Measurements from ENCODE around the gene TFPI.
"Not testable (repeated sequence)": the region's sequence is repeated elsewhere in the genome, so short reads cannot be mapped to it uniquely, and the experiment has no call there.

TFPI gene

DNA sequence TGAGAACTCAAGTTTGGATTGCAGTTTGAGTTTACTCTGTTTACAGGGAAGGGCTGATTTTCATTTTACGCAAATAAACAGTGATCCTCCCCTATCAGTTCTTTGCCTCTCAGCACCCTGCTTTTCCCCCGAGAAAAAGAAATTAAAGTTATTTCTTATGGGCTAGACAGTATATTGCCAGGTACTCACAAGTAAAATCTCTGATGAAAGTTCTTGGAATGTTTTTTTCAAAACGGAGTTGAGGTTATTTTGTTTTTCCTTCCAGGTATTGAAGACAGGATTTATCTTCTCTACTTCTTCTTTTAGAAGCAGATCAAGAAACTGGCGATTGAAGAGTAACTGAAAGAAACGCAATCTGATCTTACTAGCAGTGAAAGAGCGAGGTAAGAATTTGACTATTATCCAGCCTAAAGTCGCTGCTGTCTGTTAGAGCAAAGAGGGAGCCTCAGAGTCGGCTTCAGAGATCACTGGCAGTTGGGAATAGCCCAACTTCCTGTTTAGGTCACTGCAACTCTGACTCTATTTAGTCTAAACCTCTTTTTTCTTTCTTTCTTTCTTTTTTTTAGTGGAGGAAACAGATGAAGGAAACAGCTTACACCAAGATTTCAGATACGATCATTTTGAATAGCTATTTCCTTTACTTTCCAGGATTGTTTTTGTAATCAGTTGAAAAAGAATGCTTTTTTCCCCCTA, at the start of gene TFPI:
TSS of gene TFPI (minus strand) at position 425 of the 693 bp plus-strand sequence. CDS start 50,667 bp downstream, outside the sequence.
- no peak for DNase-seq

DNA sequence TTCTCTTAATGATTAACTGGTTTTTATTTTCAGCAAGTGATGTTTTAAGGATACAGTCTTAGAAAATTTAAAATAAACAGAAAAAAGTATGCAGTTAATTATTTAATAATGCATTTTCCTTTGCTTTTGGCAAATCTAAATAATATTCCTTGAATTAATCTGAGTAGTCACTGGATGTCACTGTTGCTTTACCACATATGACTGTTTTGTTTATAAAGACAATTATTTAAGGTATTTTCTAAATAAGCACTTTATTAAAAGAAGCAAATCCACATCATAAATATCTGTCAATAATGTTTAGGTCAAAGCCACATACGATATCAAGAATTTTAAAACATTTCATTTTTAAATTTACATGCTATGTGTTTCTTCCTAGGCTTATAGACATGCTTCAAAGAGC, 40.6 kb upstream of the TFPI start:
- DNase-seq: no peak

DNA sequence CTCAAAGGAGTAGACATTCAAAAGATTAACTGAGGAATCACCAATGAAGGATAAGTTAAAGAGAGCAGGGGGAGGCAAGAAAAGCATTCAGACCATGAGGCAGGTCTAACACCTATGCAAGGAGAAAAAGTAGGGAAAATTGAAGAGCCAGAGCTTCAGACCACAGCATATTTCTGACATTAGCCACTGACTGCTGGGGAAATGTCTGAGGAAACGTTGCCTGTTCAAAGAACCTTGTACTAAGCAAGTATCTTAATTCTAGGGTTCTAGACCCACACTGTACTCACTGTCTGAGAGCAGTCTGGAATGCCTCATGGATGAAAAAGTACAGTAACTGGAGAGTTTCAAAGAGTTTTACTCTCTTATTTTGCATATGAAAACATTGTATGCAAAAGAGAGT, 39.5 kb upstream of the TFPI start:
- DNase-seq: no peak

DNA sequence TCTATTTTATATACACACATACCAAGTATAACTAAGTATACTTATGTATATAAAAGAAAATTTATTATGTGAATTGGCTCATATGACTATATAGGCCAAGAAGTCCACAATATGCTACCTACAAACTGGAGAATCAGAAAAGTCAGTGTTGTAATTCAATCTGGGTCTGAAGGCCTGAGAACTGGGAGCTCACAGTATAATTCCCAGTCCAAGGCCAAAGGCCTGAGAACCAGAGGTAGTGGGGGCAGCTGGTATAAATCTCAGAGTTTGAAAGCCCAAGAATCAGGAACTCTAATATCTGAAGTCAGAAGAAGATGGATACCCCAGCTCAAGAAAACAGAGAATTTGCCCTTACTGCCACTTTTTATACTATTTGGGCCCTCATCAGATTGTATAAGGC, 38.9 kb upstream of the TFPI start:
- DNase-seq: no peak

DNA sequence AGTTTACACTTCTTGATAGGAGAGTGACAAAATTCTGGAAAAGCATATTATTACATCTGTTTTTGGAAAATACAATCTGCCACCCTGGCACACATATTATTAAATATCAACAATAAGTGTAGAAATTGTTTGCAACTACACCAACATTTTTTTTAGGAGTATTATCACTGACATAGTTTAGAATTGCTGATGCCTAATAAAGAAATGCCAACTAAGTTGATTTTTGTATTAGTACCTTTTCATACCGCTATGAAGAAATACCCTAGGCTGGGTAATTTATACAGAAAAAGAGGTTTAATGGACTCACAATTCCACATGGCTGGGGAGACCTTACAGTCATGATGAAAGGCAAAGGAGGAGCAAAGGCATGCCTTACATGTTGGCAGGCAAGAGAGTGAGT, 35.9 kb upstream of the TFPI start:
- DNase-seq: no peak

DNA sequence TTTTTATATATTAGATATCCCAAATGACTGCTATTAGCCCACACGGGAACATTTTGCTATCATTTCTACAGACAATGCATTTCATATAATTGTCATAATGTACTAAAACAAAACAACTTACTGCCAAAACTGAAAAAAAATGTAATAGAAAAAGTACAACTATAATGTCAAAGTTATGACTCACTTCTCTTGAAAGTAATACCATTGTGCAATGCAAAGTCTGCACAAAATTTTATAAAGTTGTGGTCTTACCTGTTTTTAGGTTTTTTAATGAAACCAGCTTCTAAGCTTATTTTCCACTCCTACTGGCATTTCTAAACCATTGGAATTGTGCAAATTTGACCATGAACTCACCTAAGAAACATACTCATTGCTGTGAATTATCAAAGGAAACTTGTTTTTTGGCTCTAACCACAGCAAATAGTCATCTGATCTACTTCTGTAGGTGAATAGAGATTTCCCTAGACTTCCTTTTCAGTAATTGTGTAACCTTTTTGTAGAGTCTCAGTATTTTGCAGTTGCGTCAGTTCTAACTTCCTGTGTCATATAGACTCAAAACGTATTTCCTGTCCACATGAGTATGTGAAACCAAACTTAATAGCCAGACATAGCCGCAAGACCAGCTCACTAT, 31.9 kb upstream of the TFPI start:
- DNase-seq: no peak

DNA sequence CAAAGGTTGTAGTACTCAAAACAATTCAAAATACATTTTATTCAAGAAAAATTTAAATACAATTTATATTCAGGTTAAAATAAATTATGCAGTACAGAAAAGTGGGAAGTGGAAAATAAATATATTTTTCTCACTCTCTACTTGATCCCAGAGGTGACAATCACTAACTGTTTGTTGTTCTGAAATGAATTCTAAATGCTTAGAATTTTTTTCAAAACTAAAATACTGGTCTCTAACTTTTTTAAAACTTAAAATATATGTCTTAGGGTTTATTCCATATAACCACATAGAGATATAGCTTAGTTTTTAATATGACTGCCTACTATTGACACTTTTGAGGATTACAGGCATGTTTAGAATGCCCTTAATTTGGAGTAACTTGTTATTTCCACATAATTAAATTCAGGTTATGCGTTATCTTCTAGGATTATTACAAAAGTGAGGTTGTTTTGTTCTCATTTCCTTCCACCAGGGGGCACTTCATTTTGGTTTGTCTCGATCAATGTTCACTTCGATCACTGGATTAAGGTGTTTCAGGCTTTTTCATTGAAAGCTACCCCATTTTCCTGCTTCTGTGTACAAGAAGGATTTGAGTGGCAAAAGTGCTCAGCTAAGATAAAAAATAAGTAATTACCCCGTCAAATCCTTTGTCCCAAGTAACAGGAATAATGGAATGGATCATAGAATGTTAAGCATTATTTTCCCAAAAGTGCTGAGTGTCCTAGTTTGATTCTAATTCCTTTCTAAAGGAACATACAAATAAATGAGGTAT, 27.1 kb upstream of the TFPI start:
- peak; percentile 33 for DNase-seq

DNA sequence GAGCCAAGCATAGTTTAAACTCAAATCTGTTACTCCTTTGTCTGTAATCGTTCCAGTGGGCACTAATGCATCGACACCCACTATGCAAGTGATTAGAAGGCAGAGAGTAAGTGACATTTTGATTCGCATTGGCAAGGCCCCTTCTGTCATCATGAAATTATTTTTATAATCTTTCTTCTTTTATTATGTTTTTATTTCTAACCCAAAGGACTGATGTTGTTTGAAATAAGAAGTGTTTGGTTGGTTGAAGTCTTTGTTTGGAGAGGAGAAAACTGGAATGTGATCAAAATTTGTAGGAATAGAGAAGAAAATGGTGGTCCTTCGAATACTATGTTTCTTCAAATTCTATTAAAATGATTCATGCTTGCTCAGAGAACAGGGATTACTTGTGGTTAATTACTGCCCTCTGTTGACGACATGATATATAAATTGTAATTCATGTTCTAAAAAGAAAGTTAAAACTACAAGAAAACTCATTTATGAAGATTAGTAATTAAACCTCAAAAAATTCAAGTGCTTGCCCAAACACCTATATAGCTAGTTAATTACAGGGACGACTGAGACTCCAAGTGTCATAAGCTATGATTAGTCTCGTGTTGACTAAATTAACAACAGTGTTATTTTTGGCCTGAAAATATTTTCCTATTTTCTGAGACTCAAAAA, 26.4 kb upstream of the TFPI start:
- DNase-seq: peak; percentile 62

DNA sequence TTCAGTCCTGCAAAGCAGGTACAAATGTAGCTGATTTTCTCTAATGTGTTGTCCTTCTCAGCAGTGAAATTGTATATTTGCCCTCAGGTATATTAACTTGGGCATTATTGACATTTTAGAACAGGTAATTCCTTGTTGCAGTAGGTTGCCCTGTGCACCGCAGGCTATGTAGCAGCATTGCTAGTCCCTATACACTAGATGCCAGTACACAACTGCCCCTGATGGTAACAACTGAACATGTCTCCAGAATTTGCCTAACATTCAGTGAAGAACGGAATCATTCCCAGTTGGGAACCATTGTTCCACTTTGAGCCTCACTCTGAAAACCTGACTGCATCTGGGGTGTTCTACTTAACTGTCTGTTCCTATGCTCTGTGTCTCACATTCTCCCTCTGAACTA, 23.1 kb upstream of the TFPI start:
- DNase-seq: no peak

DNA sequence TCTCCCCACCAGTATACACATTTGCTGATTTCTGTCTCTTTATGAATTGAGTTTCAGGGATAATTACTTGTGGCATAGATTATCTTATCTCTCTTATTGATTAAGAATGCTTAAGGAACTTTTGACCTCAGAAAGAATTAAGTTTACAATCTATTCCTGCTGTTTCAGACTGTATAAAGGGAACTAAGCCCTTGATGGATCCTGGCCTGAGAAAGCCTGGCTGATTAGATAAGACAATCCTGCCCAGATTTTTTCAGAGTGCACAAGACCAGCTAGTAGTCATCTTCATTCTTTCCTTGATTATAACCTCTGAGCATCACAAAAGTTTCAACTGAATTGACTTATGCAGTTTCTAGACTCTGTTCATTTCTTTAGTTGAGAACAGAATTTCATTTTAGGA, 22.7 kb upstream of the TFPI start:
- DNase-seq: no peak

DNA sequence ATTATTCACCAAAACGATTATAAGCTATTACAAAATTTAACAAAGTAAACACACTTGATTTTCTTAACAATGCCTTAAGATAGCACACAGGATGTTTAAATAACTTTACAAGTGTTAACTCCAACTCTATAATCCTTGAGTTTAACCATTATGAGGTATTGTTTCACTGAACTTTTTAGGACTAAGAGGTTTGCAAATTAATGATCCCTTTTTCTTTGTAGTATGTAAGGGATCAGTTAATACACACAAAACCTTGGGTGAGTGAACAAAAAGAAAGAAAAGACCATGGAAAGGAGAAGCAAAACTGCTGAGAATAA, 21.5 kb upstream of the TFPI start:
- no peak for DNase-seq

DNA sequence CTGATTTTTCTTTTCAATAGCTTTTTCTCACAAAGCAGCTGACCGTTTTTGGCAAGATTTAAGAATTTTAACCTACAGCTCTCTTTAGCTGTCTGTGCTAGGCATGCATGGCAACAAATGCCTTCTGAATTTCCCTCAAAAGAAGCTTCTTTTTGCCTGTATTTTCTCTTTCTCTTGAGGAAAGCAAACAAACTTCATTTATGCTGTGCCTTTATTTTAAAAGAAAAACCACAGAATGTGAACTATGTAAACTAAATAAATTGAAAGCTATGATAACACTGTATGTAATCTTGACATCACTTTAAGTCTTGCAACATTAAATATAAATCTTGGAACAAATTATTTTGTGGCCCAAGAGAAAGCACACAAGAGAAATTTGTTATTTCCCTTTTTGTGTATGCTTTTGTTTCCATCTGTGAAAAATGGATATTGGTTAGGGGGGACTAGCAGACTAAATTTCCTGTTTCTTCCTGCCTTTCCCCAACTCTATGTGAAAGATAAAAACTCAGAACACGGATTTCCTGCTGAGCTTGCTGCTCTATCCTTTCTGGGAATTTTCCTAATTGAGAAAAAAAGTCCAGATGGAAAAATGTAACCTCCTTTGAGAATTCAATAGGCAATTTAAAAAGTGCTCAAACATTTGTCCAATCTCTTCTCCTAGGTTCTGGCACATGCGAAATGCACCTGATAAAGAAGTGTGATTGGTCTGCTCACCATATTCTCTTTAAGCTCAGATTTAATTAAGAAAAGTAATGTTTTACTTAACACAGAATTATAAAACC, 20.9 kb upstream of the TFPI start:
- DNase-seq: no peak

DNA sequence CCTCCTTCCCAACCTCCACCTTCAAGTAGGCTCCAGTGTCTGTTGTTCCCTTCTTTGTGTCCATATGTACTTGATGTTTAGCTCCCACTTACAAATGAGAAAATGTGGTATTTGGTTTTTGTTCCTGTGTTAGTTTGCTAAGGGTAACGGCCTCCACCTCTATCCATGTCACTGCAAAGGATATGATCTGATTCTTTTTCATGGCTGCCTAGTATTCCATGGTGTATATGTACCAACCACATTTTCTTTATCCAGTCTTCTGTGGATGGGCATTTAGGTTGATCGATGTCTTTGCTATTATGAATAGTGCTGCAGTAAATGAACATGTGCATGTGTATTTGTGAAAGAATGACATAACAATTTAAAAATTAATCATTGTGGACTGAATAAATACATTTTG, 19.5 kb upstream of the TFPI start:
- DNase-seq: no peak

DNA sequence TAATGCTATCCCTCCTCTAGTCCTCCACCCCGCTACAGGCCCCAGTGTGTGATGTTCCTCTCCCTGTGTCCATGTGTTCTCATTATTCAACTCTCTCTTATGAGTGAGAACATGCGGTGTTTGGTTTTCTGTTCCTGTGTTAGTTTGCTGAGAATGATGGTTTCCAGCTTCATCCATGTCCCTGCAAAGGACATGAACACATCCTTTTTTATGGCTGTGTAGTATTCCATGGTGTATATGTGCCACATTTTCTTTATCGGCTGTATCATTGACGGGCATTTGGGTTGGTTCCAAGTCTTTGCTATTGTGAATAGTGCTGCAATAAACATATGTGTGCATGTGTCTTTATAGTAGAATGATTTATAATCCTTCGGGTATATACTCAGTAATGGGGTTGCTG, 17.8 kb upstream of the TFPI start:
- not testable (repeated sequence) for DNase-seq

DNA sequence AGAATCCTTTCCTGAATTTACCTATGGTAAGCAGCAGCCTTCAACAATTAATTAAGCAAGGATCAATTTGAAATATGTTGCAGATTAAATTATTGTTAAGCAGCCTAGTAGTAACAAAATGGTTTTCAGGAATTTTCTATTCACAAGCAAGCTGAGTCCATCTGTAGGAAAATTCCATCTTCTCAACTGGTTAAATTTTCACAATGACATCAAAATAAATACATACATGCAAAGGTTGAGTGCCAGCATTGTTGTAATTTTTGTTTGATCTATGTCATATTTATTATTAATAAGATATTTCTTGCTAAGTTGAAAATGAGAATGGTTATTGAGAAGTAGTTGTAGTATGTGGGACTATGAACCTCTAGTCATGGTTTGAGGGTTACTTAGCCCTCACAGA, 15.3 kb upstream of the TFPI start:
- DNase-seq: no peak

DNA sequence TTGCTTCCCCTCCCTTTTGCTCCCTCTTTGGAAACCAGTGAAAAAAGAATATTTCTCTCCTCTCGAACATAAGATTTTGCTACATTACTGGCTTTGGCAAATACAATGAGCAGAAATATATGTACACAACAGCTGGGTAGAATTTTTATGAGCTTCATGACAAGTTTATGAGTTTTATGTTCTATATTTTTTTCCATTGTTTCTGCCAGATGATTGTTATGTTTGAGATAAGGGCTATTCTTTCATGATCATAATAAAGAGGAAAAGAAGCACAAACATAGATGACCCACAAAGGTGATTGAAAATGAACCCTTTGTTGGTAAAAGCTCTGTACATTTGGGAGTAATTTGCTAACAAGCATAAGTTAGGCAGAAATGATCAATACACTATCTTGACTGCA, 14.8 kb upstream of the TFPI start:
- DNase-seq: no peak

DNA sequence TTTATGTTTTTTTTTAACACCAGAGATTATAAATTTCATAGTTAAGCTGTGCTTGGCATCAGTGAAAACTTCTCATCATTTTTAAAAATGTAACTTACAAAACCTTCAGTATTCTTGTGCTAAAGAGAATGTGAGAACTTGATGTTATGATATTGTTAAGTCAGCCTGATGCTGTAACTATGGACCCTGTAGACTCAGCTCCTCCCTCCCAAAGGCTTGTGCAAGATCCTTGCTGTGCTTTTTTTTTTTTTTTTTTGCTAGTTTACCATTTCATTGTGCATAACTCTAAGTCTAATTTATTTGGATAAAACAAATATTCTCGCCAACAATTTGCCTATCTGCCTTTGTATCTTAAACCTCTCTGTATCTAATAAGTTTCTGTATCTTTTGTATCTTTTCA, 12.9 kb upstream of the TFPI start:
- DNase-seq: no peak

DNA sequence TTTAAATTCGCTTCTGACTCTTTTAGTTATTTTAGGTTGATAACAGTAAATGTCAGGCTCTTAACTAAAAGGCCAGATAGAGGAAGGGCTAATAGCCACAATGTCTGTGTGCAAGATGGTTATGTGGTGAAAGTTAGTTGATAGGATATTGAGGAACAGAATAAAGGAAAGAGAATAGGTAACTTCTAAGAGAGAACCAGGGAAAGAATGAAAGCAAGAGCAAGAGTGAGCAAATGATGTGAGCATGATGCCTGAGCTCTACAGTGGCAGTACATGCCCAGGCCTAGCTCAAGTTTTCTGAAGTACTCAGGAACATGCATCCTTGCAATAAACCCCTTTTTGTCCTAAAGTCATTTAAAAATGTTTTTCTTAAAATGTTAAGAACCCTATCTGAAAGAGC, 12.5 kb upstream of the TFPI start:
- no peak for DNase-seq

DNA sequence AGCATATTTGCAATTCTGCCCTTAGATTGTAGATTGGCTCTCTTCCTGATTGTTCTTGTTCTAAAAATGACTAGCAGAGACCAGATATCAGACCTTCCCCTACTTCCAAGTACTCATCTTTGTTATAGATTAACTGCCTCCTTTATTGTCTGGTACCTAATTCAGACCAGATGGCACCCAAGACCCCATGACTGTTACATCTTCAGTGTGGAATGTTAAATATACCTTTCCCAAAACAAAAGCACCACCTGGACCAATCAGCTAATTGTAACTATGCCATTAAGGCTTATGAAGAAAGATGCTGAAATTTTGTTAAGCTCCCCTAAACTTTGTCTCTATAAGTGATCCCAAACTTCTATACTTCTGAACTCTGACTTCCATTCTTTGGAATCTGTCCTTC, 12.0 kb upstream of the TFPI start:
- no peak for DNase-seq

DNA sequence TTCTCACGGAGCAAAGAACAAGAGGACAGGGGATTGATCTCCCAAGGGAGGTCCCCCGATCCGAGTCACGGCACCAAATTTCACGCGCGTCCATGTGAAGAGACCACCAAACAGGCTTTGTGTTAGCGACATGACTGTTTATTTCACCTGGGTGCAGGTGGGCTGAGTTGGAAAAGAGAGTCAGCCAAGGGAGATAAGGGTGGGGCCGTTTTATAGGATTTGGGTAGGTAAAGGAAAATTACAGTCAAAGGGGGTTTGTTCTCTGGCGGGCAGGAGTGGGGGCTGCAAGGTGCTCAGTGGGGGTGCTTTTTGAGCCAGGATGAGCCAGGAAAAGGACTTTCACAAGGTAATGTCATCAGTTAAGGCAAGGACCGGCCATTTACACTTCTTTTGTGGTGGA, 11.4 kb upstream of the TFPI start:
- DNase-seq: not testable (repeated sequence)

DNA sequence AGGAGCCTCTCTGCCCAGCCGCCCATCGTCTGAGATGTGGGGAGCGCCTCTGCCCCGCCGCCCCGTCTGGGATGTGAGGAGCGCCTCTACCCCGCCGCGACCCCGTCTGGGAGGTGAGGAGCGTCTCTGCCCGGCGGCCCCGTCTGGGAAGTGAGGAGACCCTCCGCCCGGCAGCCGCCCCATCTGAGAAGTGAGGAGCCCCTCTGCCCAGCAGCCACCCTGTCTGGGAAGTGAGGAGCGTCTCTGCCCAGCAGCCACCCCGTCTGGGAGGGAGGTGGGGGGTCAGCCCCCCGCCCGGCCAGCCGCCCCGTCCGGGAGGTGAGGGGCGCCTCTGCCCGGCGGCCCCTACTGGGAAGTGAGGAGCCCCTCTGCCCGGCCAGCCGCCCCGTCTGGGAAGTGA, 2.3 kb upstream of the TFPI start:
- DNase-seq: not testable (repeated sequence)

DNA sequence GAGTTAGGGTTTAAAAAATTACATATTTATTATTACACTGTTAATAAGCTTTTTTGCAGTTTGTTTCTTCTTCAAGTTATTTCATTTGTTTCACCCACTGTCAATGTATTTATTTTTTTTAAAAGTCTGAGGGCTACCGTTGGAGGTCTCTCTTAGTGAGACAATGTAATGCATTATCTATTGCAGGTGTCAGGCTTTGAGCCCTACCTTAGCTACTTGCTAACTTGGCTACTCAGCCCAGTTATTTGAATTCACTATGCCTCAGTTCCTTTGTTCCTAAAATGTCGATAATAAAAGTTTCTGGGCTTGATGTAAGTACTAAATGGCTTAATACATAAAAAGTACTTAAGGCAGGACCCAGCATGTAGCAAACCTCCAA, 458 bp upstream of the TFPI start:
- DNase-seq: no peak

All from NCI-H1694 (cell line).